Gastroesophageal sphincter (tissue), 3 donors: ENCODE data around the gene ZBED4.

Source experiments
- CTCF ChIP-seq, 4 experiments: fragments of 200-600 bp in 2 of 4; fragments of 450-650 bp in 2 of 4; sonication (generic) in 1 of 4; IDR thresholded peaks; one replicate each; pipeline ENCODE4 v1.5.1; 2017 to 2019; ENCODE audit warnings: antibody characterized with exemption in 4 of 4, mild to moderate bottlenecking in 2 of 4, moderate library complexity in 2 of 4
- EP300 ChIP-seq: sonication (generic); formaldehyde crosslinking; IDR thresholded peaks from one replicate; pipeline ENCODE4 v1.6.1; 2017; ENCODE audit warnings: antibody characterized with exemption, mild to moderate bottlenecking
- POLR2A ChIP-seq, 2 donors: fragments of 450-650 bp; IDR thresholded peaks; one replicate each; pipeline ENCODE4 v1.6.1; 2017; ENCODE audit warnings: antibody characterized with exemption in 2 of 2, mild to moderate bottlenecking in 2 of 2, moderate library complexity in 1 of 2
- POLR2AphosphoS5 ChIP-seq: sonication (generic); formaldehyde crosslinking; IDR thresholded peaks from one replicate; pipeline ENCODE4 v1.6.1; 2017; ENCODE audit warnings: antibody characterized with exemption

- TF ChIP-seq EP300 (no peak), CTCF (IDR thresholded peaks at IDR 0.05) (no peak), POLR2A (IDR thresholded peaks at IDR 0.05) (no peak), POLR2AphosphoS5 (no peak)
These were observed 43.2 kb upstream of the ZBED4 start for GRCh38 chr22:49810363-49811019.
